SK-N-SH (cell line): ENCODE measurements around the gene CA10. TPM values are rescaled to one million over a fixed set of nuclear protein-coding genes. Genes with fewer than 3 reads are reported as not detected.

Experiments used
- CTCF ChIA-PET: fragments of 300-600, 350-600 bp; formaldehyde crosslinking; extraction: SDS; loops from one replicate; lab custom pipeline; 2021; lab: Yijun Ruan, JAX
- POLR2A ChIA-PET: fragments of 350-600 bp; sonication (Branson Sonifier 250); formaldehyde crosslinking; extraction: SDS; loops from one replicate; lab custom pipeline; 2020; ENCODE audit warnings: antibody characterized with exemption, inconsistent platforms; lab: Yijun Ruan, JAX
- DNase-seq: peaks from one replicate; pipeline ENCODE4 v3.0.0; 2012
- H2AFZ ChIP-seq: fragments of 200-600 bp; sonication (generic); 2 replicates; pipeline ENCODE4 v1.8.1; 2016; ENCODE audit warnings: antibody characterized with exemption, mild to moderate bottlenecking, low read depth
- H3F3A ChIP-seq: fragments of 200-600 bp; sonication (generic); replicated peaks from 2 replicates; pipeline ENCODE3; 2016; ENCODE audit warnings: antibody characterized with exemption, mild to moderate bottlenecking; ENCODE audit not compliant: insufficient read depth
- H3K27ac ChIP-seq, 2 experiments: fragments of 200-500 bp in 1 of 2; fragments of 200-600 bp in 1 of 2; sonication (Bioruptor generic) in 1 of 2; sonication (generic), shearing (Covaris generic) in 1 of 2; 2 replicates each; pipeline versions ENCODE4 v1.5.1 to v1.6.1; 2014 to 2016; ENCODE audit warnings: low read depth in 2 of 2, inconsistent platforms in 1 of 2, low read length in 1 of 2, mild to moderate bottlenecking in 1 of 2, mixed read lengths in 1 of 2
- H3K27me3 ChIP-seq: fragments of 200-600 bp; sonication (generic), shearing (Covaris generic); 2 replicates; pipeline ENCODE4 v1.6.1; 2016; ENCODE audit warnings: mixed run types; ENCODE audit not compliant: insufficient read depth
- H3K36me3 ChIP-seq, 2 experiments: fragments of 200-500 bp in 1 of 2; fragments of 200-600 bp in 1 of 2; sonication (Bioruptor generic) in 1 of 2; sonication (generic) in 1 of 2; replicated peaks in 1 of 2; 2 replicates each; pipeline versions ENCODE3 to v1.5.1; 2014 to 2016; ENCODE audit warnings: low read length in 1 of 2, mild to moderate bottlenecking in 1 of 2; ENCODE audit not compliant: insufficient read depth in 2 of 2, control insufficient read depth in 1 of 2
- H3K4me1 ChIP-seq, 2 experiments: fragments of 200-500 bp in 1 of 2; fragments of 200-600 bp in 1 of 2; sonication (Bioruptor generic) in 1 of 2; sonication (generic), shearing (Covaris generic) in 1 of 2; 2 replicates each; pipeline versions ENCODE4 v1.5.1 to v1.6.1; 2014 to 2016; ENCODE audit warnings: low read depth in 1 of 2, low read length in 1 of 2, mixed run types in 1 of 2; ENCODE audit not compliant: insufficient read depth in 2 of 2, control insufficient read depth in 1 of 2
- H3K4me2 ChIP-seq: fragments of 200-600 bp; sonication (generic), shearing (Covaris generic); 2 replicates; pipeline ENCODE4 v1.6.1; 2017; ENCODE audit warnings: mixed run types
- H3K4me3 ChIP-seq, 2 experiments: fragments of 200-500 bp in 1 of 2; fragments of 200-600 bp in 1 of 2; sonication (Bioruptor generic) in 1 of 2; sonication (generic), shearing (Covaris generic) in 1 of 2; 2 replicates each; pipeline versions ENCODE4 v1.5.1 to v1.8.1; 2014 to 2016; ENCODE audit warnings: low read depth in 2 of 2, inconsistent platforms in 1 of 2, low read length in 1 of 2, mild to moderate bottlenecking in 1 of 2, mixed read lengths in 1 of 2, moderate library complexity in 1 of 2
- H3K79me2 ChIP-seq: fragments of 200-600 bp; sonication (generic); 2 replicates; pipeline ENCODE4 v1.8.1; 2017; ENCODE audit warnings: mild to moderate bottlenecking; ENCODE audit not compliant: insufficient read depth
- H3K9ac ChIP-seq: fragments of 200-600 bp; sonication (generic); 2 replicates; pipeline ENCODE4 v1.6.1; 2017; ENCODE audit warnings: mixed run types
- H3K9me2 ChIP-seq: fragments of 200-600 bp; sonication (generic); 2 replicates; pipeline ENCODE4 v1.6.1; 2017; ENCODE audit warnings: mixed run types
- H3K9me3 ChIP-seq: fragments of 200-600 bp; sonication (generic); 2 replicates; pipeline ENCODE4 v1.6.1; 2017; ENCODE audit warnings: mixed run types, mild to moderate bottlenecking, moderate library complexity
- H4K20me1 ChIP-seq: fragments of 200-600 bp; sonication (generic); 2 replicates; pipeline ENCODE4 v1.6.1; 2017; ENCODE audit warnings: mild to moderate bottlenecking, mixed run types; ENCODE audit not compliant: insufficient read depth
- ELF1 ChIP-seq: IDR thresholded peaks from 2 replicates; pipeline ENCODE4 v1.4.0; 2012
- EP300 ChIP-seq, 2 experiments: IDR thresholded peaks; 2 replicates each; pipeline versions ENCODE4 v1.4.0 to v1.6.1; 2012; ENCODE audit warnings: borderline replicate concordance in 1 of 2, low read depth in 1 of 2, low read length in 1 of 2
- EZH2phosphoT487 ChIP-seq: fragments of 200-600 bp; sonication (generic); IDR thresholded peaks from 2 replicates; pipeline ENCODE4 v1.6.1; 2017; ENCODE audit warnings: low read depth, mixed run types, mild to moderate bottlenecking, antibody characterized with exemption, moderate library complexity, borderline replicate concordance
- FOSL2 ChIP-seq: IDR thresholded peaks from 2 replicates; pipeline ENCODE4 v1.4.0; 2012; ENCODE audit warnings: low read depth, mild to moderate bottlenecking, moderate library complexity, borderline replicate concordance
- FOXJ3 ChIP-seq: sonication (generic); formaldehyde crosslinking; IDR thresholded peaks from 2 replicates; pipeline ENCODE4 v1.5.1; 2020; ENCODE audit warnings: mild to moderate bottlenecking, missing genetic modification reagents
- FOXM1 ChIP-seq: IDR thresholded peaks from 2 replicates; pipeline ENCODE4 v1.4.0; 2012; ENCODE audit warnings: low read depth, mild to moderate bottlenecking
- GABPA ChIP-seq: IDR thresholded peaks from 2 replicates; pipeline ENCODE4 v1.4.0; 2012; ENCODE audit warnings: low read depth, mild to moderate bottlenecking
- GATA2 ChIP-seq: sonication (generic); formaldehyde crosslinking; IDR thresholded peaks from 2 replicates; pipeline ENCODE4 v1.5.0; 2020; ENCODE audit warnings: mild to moderate bottlenecking, missing genetic modification reagents
- MEF2A ChIP-seq: IDR thresholded peaks from 2 replicates; pipeline ENCODE4 v1.4.0; 2012; ENCODE audit warnings: low read depth, borderline replicate concordance
- NRF1 ChIP-seq: IDR thresholded peaks from 2 replicates; pipeline ENCODE4 v1.6.1; 2012; ENCODE audit warnings: low read depth, mild to moderate bottlenecking, low read length
- RCOR1 ChIP-seq: fragments of 150-350 bp; IDR thresholded peaks from 2 replicates; pipeline ENCODE4 v1.6.1; 2017; ENCODE audit warnings: antibody characterized with exemption, low read length
- RFX5 ChIP-seq: IDR thresholded peaks from 2 replicates; pipeline ENCODE4 v1.6.1; 2012; ENCODE audit warnings: mild to moderate bottlenecking, improper control_type of control experiment, low read length
- RXRA ChIP-seq: IDR thresholded peaks from 2 replicates; pipeline ENCODE4 v1.4.0; 2012; ENCODE audit warnings: low read depth, mild to moderate bottlenecking, borderline replicate concordance
- SMC3 ChIP-seq: IDR thresholded peaks from 2 replicates; pipeline ENCODE4 v1.6.1; 2012; ENCODE audit warnings: low read depth, low read length, improper control_type of control experiment
- TAF1 ChIP-seq: IDR thresholded peaks from 2 replicates; pipeline ENCODE4 v1.6.1; 2012; ENCODE audit warnings: low read depth, mild to moderate bottlenecking, low read length, moderate library complexity, borderline replicate concordance
- TCF12 ChIP-seq: IDR thresholded peaks from 2 replicates; pipeline ENCODE4 v1.4.0; 2012
- USF1 ChIP-seq: IDR thresholded peaks from 2 replicates; pipeline ENCODE4 v1.4.0; 2012; ENCODE audit warnings: low read depth, borderline replicate concordance
- WGBS: methylation state at CpG from one replicate; pipeline ENCODE4 v1.1.6; 2017; ENCODE audit warnings: low lambda C conversion rate; 5-methylcytosine and 5-hydroxymethylcytosine counted together
- polyA plus RNA-seq, 3 experiments: library from polyadenylated mRNA; depleted of rRNA; stranded (reverse); fragments of >200 nt; gene quantifications; 2 replicates each; pipeline ENCODE4 v1.2.3, GENCODE V29; 2012
- TF ChIP-seq, protein P1 (sequence below): IDR thresholded peaks from 2 replicates; pipeline ENCODE4; 2012
- TF ChIP-seq, protein P2 (sequence below): fragments of 150-350 bp; IDR thresholded peaks from 2 replicates; pipeline ENCODE4 v1.6.1; 2017; ENCODE audit warnings: antibody characterized with exemption, low read length, low read depth, borderline replicate concordance
- TF ChIP-seq, protein P3 (sequence below): fragments of 200-600 bp; sonication (generic); IDR thresholded peaks from 2 replicates; pipeline ENCODE4 v1.6.1; 2017; ENCODE audit warnings: antibody characterized with exemption, mild to moderate bottlenecking, moderate library complexity

Gene CA10
- polyA plus RNA-seq, 1 of the 3 experiments (the other 2 are of a cell fraction) = not detected

- TF ChIP-seq, protein P1, sequence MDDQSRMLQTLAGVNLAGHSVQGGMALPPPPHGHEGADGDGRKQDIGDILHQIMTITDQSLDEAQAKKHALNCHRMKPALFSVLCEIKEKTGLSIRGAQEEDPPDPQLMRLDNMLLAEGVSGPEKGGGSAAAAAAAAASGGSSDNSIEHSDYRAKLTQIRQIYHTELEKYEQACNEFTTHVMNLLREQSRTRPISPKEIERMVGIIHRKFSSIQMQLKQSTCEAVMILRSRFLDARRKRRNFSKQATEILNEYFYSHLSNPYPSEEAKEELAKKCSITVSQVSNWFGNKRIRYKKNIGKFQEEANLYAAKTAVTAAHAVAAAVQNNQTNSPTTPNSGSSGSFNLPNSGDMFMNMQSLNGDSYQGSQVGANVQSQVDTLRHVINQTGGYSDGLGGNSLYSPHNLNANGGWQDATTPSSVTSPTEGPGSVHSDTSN = no peak
- no peak for TF ChIP-seq TAF1
Observed at GRCh38 chr17:51720439-51720838, 438.1 kb downstream of the CA10 start (continued).

GRCh38 chr17:51718983-51719382 lies 439.5 kb downstream of the CA10 start:
- TF ChIP-seq NRF1 (no peak), RCOR1 (no peak), TAF1 (no peak), MEF2A (no peak), ELF1 (no peak), GABPA (no peak), RXRA (no peak), RFX5 (no peak), EP300 (IDR thresholded peaks at IDR 0.05; ENCODE audit: borderline replicate concordance in 1 of 2, low read depth in 1 of 2, low read length in 1 of 2) (no peak), FOSL2 (no peak), FOXJ3 (no peak), SMC3 (no peak), USF1 (no peak), GATA2 (CRISPR knock-in tag) (no peak), TCF12 (no peak), EZH2phosphoT487 (no peak), FOXM1 (no peak)
- TF ChIP-seq, protein P2, sequence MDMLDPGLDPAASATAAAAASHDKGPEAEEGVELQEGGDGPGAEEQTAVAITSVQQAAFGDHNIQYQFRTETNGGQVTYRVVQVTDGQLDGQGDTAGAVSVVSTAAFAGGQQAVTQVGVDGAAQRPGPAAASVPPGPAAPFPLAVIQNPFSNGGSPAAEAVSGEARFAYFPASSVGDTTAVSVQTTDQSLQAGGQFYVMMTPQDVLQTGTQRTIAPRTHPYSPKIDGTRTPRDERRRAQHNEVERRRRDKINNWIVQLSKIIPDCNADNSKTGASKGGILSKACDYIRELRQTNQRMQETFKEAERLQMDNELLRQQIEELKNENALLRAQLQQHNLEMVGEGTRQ = no peak
- TF ChIP-seq, protein P3, sequence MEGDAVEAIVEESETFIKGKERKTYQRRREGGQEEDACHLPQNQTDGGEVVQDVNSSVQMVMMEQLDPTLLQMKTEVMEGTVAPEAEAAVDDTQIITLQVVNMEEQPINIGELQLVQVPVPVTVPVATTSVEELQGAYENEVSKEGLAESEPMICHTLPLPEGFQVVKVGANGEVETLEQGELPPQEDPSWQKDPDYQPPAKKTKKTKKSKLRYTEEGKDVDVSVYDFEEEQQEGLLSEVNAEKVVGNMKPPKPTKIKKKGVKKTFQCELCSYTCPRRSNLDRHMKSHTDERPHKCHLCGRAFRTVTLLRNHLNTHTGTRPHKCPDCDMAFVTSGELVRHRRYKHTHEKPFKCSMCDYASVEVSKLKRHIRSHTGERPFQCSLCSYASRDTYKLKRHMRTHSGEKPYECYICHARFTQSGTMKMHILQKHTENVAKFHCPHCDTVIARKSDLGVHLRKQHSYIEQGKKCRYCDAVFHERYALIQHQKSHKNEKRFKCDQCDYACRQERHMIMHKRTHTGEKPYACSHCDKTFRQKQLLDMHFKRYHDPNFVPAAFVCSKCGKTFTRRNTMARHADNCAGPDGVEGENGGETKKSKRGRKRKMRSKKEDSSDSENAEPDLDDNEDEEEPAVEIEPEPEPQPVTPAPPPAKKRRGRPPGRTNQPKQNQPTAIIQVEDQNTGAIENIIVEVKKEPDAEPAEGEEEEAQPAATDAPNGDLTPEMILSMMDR = no peak
- Histone ChIP-seq H3K4me1 (peaks cover 0 to 3% of the 10 kb centered on the region in 2 experiments; a peak in 1 of 4 replicates), H3K36me3 (no peaks in the 10 kb centered on the region), H3K4me2 (no peak overlapping the region), H4K20me1 (no peaks in the 10 kb centered on the region), H2AFZ (no peak overlapping the region), H3K9me2 (no peaks in the 10 kb centered on the region), H3K27me3 (no peaks in the 10 kb centered on the region), H3K9ac (no peak overlapping the region), H3F3A (no peaks in the 10 kb centered on the region), H3K79me2 (no peaks in the 10 kb centered on the region), H3K27ac (no peak overlapping the region), H3K9me3 (no peaks in the 10 kb centered on the region), H3K4me3 (no peak overlapping the region)
- ChIA-PET POLR2A (no interaction called here), CTCF (interaction anchor here (1.1 to 2.1 kb wide), 2 partner anchors 15 to 347 kb away, joined by 3 to 10 read pairs; no protein-coding TSS in a partner anchor)
- no peak for DNase-seq
- 21% methylated on average over 3 of the region's 3 CpGs for WGBS
